SK-N-SH (cell line): ENCODE measurements around the gene CEBPZOS.

ENCODE experiments used
- RAD21 ChIP-seq: IDR thresholded peaks from 2 replicates; pipeline ENCODE4 v1.6.1; 2012; ENCODE audit warnings: mild to moderate bottlenecking, low read length
- TEAD4 ChIP-seq: IDR thresholded peaks from 2 replicates; pipeline ENCODE4 v1.4.0; 2012; ENCODE audit warnings: mild to moderate bottlenecking, borderline replicate concordance; ENCODE audit not compliant: insufficient read depth

- TF ChIP-seq RAD21, result no peak
- no peak for TF ChIP-seq TEAD4
These were observed 24.7 kb upstream of the CEBPZOS start for GRCh38 chr2:37171624-37171950.
